ENCODE data around the gene HOXB3. TPM values are rescaled to one million over a fixed set of nuclear protein-coding genes. Genes with fewer than 3 reads are reported as not detected.

Gene HOXB3
- total RNA-seq, 1 donor from 2014 or later = not detected

DNA sequence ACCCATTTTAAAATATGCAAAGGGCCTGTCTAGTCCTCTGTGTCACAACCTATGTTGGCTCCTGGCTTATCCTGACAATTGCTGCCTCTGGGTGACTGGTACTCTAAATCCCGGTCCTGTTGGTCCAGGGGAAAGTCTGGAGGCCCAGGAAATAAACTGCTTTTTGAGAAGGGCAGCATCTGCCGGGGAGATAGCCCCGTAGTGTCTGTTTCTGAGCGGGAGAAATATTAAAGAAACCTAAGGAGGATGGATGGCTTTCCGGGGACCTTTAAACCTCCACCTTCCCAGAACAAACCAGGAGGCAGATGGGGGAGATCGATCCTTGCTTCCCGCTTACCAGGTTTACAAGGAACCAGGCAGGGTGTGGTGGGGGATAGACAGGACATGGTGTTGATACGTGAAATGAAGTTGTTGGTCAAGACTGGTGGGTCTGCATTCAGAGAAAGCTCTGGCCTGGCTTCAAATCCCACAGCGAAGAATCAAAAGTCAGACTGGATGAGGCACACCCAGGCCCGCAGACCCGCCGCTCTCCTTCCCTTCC is 48.9 kb downstream of the HOXB3 start:
- Mint-ChIP-seq H3K36me3 (no peaks in the 10 kb centered on the region), H3K4me1 (peaks cover 11% of the 10 kb centered on the region), H3K4me3 (peak overlapping the region; percentile 34), H3K27ac (no peak overlapping the region), H3K9me3 (peaks cover 6% of the 10 kb centered on the region), H3K27me3 (ENCODE audit: insufficient read depth, low read depth) (peaks cover 81% of the 10 kb centered on the region)
- Histone ChIP-seq H3K9me3 (ENCODE audit: low read depth) (no peaks in the 10 kb centered on the region), H3K27me3 (peaks cover 100% of the 10 kb centered on the region), H4K20me1 (ENCODE audit: low read depth) (peaks cover 57% of the 10 kb centered on the region), H3K9ac (no peak overlapping the region), H3F3A (ENCODE audit: low read depth) (peaks cover 4% of the 10 kb centered on the region), H3K27ac (no peak overlapping the region), H3K4me3 (peak overlapping the region; percentile 32), H3K36me3 (no peaks in the 10 kb centered on the region), H2AFZ (replicated peaks) (no peak overlapping the region), H3K4me2 (peak overlapping the region; percentile 62), H3K79me2 (ENCODE audit: low read depth) (no peaks in the 10 kb centered on the region), H3K4me1 (no peaks in the 10 kb centered on the region)
- no peak for TF ChIP-seq EZH2phosphoT487 (IDR thresholded peaks at IDR 0.05)
- no peak for TF ChIP-seq EZH2 (IDR thresholded peaks at IDR 0.05)
- TF ChIP-seq, protein P1, sequence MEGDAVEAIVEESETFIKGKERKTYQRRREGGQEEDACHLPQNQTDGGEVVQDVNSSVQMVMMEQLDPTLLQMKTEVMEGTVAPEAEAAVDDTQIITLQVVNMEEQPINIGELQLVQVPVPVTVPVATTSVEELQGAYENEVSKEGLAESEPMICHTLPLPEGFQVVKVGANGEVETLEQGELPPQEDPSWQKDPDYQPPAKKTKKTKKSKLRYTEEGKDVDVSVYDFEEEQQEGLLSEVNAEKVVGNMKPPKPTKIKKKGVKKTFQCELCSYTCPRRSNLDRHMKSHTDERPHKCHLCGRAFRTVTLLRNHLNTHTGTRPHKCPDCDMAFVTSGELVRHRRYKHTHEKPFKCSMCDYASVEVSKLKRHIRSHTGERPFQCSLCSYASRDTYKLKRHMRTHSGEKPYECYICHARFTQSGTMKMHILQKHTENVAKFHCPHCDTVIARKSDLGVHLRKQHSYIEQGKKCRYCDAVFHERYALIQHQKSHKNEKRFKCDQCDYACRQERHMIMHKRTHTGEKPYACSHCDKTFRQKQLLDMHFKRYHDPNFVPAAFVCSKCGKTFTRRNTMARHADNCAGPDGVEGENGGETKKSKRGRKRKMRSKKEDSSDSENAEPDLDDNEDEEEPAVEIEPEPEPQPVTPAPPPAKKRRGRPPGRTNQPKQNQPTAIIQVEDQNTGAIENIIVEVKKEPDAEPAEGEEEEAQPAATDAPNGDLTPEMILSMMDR (IDR thresholded peaks at IDR 0.05) = no peak
- no peak for DNase-seq (ENCODE audit: low spot score)

DNA sequence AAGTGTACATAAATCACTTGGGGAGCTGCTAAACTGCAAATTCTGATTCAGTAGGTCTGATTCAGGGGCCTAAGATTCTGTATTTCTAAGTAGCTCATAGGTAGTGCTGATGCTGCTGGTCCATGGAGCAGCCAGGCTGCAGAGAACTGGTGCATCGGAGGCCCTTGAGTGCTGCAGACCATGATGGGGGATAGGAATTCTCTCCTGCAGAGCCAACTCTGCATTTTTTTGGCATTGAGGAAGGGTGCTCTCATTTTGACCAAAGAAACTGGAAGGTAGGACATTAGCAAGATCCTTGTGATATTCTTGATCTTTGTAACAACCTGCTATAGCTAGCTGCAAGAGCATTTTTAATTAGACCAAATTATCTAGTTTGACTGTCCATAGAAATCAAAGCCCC is 49.8 kb downstream of the HOXB3 start:
- peaks cover 49% of the 10 kb centered on the region for H4K20me1 ChIP-seq (ENCODE audit: low read depth)
- H3K27me3 ChIP-seq = peaks cover 100% of the 10 kb centered on the region
- H2AFZ ChIP-seq (replicated peaks) = no peak overlapping the region
- no peak overlapping the region for H3K27ac ChIP-seq
- Mint-ChIP-seq H3K4me3 (no peak overlapping the region), H3K27me3 (ENCODE audit: insufficient read depth, low read depth) (peaks cover 80% of the 10 kb centered on the region), H3K27ac (no peak overlapping the region), H3K4me1 (peaks cover 6% of the 10 kb centered on the region), H3K36me3 (no peaks in the 10 kb centered on the region), H3K9me3 (peaks cover 5% of the 10 kb centered on the region)
- no peaks in the 10 kb centered on the region for H3K79me2 ChIP-seq (ENCODE audit: low read depth)
- peaks cover 4% of the 10 kb centered on the region for H3F3A ChIP-seq (ENCODE audit: low read depth)
- TF ChIP-seq, protein P1 (IDR thresholded peaks at IDR 0.05) = no peak
- TF ChIP-seq EZH2phosphoT487 (IDR thresholded peaks at IDR 0.05) (no peak), EZH2 (IDR thresholded peaks at IDR 0.05) (no peak)
- no peak overlapping the region for H3K9ac ChIP-seq
- no peaks in the 10 kb centered on the region for H3K4me1 ChIP-seq
- no peak for DNase-seq (ENCODE audit: low spot score)
- H3K9me3 ChIP-seq (ENCODE audit: low read depth) = no peaks in the 10 kb centered on the region
- H3K4me3 ChIP-seq = no peak overlapping the region
- H3K4me2 ChIP-seq = no peak overlapping the region
- no peaks in the 10 kb centered on the region for H3K36me3 ChIP-seq

DNA sequence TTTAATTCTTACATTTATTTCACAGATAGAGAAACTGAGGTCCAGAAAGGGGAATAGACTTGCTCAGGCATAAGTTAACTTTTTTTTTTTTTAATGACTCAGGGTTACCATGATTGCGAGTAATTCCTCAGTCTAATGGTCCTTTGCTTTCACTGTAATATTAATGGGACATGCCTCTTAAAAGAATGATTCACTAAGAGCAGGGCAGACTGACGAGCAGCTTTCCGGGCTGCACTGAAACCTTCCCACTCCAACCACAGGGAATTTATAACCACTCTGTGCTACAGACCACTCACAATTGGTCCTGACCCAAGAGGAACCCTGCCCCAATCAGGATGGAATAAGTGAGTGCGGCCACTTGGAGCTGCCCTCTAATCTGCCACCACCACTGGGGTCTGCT is 50.9 kb downstream of the HOXB3 start:
- H3K27me3 Mint-ChIP-seq (ENCODE audit: insufficient read depth, low read depth) = peaks cover 76% of the 10 kb centered on the region
- no peak overlapping the region for H2AFZ ChIP-seq (replicated peaks)

More for the DNA sequence above, 50.9 kb downstream of the HOXB3 start:
- H3K36me3 ChIP-seq = no peaks in the 10 kb centered on the region
- peaks cover 100% of the 10 kb centered on the region for H3K27me3 ChIP-seq
- H4K20me1 ChIP-seq (ENCODE audit: low read depth) = peaks cover 38% of the 10 kb centered on the region
- peaks cover 4% of the 10 kb centered on the region for H3F3A ChIP-seq (ENCODE audit: low read depth)
- TF ChIP-seq EZH2phosphoT487 (IDR thresholded peaks at IDR 0.05) (no peak), EZH2 (IDR thresholded peaks at IDR 0.05) (no peak)
- TF ChIP-seq, protein P1 (IDR thresholded peaks at IDR 0.05) = no peak
- peaks cover 5% of the 10 kb centered on the region for H3K9me3 Mint-ChIP-seq
- no peaks in the 10 kb centered on the region for H3K79me2 ChIP-seq (ENCODE audit: low read depth)
- H3K27ac ChIP-seq = no peak overlapping the region
- no peak overlapping the region for H3K9ac ChIP-seq
- peaks cover 6% of the 10 kb centered on the region for H3K4me1 Mint-ChIP-seq
- no peak for DNase-seq (ENCODE audit: low spot score)
- no peaks in the 10 kb centered on the region for H3K36me3 Mint-ChIP-seq
- H3K4me1 ChIP-seq = no peaks in the 10 kb centered on the region
- no peak overlapping the region for H3K4me3 Mint-ChIP-seq
- H3K4me2 ChIP-seq = no peak overlapping the region
- no peak overlapping the region for H3K27ac Mint-ChIP-seq
- H3K9me3 ChIP-seq (ENCODE audit: low read depth) = no peaks in the 10 kb centered on the region
- H3K4me3 ChIP-seq = no peak overlapping the region

Data from neural progenitor cell (in vitro differentiated cells).